Glomerular visceral epithelial cell (primary cell): Measurements from ENCODE around the gene PROX1.

ENCODE experiments used
- DNase-seq: peaks from one replicate; pipeline ENCODE4 v3.0.0-alpha.2; 2016; ENCODE audit errors: extremely low spot score

Gene PROX1

GRCh38 chr1:213997772-213998107 lies 10.0 kb downstream of the PROX1 start:
- DNase-seq = no peak

GRCh38 chr1:213998785-213999184 lies 11.0 kb downstream of the PROX1 start:
- DNase-seq = no peak

GRCh38 chr1:213999732-214000131 lies 12.0 kb downstream of the PROX1 start:
- DNase-seq = no peak

DNA sequence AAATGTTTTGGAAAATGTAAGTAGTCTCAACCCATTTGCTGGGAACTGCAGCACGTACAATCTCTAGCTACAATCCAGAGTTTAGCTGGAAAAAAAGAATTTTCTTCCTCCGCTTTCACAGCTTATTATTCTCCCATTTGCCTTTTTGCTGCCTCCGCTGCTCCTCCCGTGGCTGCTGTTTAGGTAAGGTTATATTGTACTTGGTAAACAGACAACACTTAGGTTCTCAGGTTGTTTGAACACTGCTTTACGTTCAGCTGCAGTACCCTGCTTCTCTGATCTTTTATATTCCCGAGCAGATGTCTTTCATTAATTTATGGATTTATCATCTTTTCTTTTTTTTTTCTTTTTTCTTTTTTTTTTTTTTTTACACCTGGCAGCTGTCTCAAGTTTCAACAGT lies 14.3 kb downstream of the PROX1 start:
- no peak for DNase-seq

- DNase-seq = no peak
Observed at GRCh38 chr1:214002472-214002871, 14.7 kb downstream of the PROX1 start.

- no peak for DNase-seq
Observed at GRCh38 chr1:214003233-214003632, 15.5 kb downstream of the PROX1 start.

GRCh38 chr1:214004014-214004413 lies 16.2 kb downstream of the PROX1 start:
- DNase-seq = no peak

DNA sequence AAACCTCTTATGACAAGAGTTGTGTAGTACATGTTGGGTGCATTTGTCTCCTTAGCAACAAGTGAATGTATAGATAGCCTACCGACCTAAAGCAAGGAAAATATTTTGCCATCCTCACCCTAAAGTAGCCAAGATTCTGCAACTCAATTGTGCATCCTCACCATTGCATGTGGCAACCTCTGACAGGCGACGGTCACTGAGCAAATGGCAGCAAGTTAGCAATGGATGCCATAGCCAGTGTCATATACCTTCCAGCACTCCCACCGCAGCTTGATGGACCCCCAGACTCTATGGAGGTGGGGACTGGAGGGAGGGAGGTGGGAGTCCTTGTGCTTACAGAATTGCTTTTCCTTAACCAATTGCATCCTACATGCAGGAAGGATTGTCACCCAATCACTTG lies 17.0 kb downstream of the PROX1 start:
- DNase-seq = no peak

DNA sequence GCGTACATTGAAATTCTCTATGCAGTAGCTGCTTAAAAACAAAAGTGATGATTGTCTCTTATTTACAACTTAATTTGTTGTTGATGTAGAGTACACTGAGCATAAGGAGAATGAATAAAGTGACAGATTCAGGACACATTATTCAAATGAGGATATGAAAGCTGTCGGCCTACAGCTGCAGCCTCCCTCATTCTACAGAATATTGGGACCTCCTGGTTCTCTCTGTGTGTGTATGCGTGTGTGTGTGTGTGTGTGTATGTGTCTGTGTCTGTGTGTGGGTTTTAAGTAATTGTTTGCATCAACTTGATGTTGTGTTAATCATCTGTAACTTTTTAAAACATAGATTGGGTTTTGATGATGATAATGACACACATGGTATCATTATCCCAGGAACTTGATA lies 17.9 kb downstream of the PROX1 start:
- no peak for DNase-seq

- no peak for DNase-seq
Observed at GRCh38 chr1:214006845-214007244, 19.1 kb downstream of the PROX1 start.

DNA sequence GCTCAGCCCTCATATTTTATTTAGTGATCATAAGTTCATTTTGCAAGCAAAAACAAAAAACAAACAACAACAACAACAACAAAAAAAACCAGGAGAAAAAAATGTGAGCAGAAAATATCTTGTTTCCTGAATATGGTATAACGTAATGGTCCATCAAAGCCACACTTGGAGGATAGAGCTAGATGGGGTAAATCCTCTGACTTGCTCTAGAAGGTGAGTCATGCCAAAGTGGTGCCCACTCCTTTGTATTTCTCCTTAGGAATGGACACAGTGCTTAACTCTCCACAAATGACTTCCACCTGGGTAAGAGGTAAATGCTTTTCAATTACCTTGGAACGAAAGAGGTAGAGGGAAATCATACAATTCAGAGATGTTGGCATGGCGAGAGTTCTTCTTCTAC lies 20.6 kb downstream of the PROX1 start:
- DNase-seq = no peak

DNA sequence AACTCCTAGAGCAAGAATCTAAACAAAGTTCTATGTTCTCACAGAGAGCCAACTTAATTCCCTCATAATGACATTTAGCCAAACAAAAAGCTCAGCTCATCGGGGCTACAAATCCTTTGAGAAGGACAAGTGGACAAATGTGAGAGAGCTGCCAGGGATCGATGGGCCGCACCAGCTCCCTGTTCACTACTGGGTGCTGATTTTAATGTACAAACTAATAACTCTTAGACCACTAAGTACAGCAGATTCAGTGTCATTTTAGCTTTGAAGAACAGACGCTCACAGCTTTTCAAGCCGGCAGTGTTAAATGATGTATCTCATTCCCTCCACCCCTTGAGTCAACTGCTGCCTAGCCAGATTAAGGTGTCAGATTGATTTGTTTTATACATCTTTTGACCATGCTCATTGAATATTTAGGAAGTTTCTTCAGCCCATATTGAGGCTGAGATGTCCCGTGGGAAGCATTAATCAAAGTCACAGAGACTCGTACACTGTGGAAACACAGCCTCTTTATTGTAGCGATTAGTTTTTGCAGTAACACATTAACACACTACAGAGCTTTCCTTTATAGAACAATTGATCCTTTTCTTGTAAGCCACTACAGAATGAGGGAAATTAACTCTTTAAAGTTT lies 21.1 kb downstream of the PROX1 start:
- DNase-seq = no peak

GRCh38 chr1:214009423-214010196 lies 21.8 kb downstream of the PROX1 start:
- no peak for DNase-seq

DNA sequence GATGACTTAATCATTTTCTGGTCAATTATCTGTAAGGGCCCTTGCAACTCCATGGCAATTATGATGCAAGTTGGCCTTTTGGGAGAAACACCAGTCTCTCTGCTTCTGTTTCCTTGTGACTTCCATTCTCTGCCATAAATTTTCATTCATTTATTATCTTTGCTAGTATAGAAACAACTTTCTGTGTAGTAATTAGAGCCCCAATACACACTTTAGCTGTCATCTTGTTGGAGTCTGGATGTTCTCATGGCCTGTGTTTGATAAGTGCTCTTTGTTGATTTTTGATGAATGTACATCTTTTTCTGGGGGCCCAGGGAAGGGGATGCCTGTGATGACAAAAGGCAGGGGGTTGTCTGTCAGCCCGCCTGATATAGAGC lies 22.4 kb downstream of the PROX1 start:
- no peak for DNase-seq

GRCh38 chr1:214010717-214011116 lies 22.9 kb downstream of the PROX1 start:
- DNase-seq = no peak

DNA sequence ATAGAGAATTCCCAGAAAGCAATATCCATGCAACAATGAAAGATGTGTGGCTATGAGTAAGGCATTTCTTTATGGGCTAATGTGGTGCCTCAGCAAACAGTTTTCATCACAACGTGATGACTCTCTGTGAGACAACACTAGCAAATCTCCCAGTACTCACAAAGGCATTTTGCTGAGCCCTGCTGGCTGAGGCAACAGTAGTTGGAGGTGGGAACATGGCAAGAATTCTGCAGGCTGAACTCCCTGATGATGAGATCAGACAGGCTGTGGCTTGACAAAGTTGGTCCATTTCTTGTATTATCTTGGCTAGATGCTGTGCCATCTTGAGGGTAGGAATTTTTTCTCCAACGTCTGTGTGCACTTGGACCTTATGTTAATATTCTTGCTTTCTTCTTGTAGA lies 24.6 kb downstream of the PROX1 start:
- no peak for DNase-seq

GRCh38 chr1:214013614-214014377 lies 26.0 kb downstream of the PROX1 start:
- no peak for DNase-seq

GRCh38 chr1:214014730-214015129 lies 27.0 kb downstream of the PROX1 start:
- no peak for DNase-seq

GRCh38 chr1:214017191-214017982 lies 29.6 kb downstream of the PROX1 start:
- DNase-seq = no peak

GRCh38 chr1:214018386-214019268 lies 30.9 kb downstream of the PROX1 start:
- no peak for DNase-seq

DNA sequence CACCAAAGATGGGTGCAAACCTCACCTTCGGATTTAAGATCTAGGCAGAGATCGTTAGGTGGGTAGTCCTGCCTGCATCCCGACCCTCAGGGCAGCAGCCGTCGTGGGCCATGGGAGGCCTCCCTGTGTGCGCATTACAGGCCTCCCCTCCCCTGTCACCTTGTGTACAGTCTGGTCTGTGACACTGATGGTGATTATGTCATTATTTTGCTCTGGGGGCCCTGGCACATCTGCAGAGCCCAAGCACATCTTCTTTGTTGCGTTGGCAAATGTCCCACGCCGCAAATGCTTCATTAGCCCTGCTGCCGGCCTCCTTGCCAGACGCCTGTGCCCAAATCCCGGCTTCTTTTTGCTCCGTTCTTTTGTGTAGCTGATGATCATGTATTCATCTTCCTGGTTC lies 31.7 kb downstream of the PROX1 start:
- no peak for DNase-seq
